ENCODE data around the gene WDR36. TPM values are rescaled to one million over a fixed set of nuclear protein-coding genes. Genes with fewer than 3 reads are reported as not detected.
"Not testable (repeated sequence)": the region's sequence is repeated elsewhere in the genome, so short reads cannot be mapped to it uniquely, and the experiment has no call there.

Gene WDR36
- total RNA-seq, 1 donor from 2014 or later: 20.8 TPM

DNA sequence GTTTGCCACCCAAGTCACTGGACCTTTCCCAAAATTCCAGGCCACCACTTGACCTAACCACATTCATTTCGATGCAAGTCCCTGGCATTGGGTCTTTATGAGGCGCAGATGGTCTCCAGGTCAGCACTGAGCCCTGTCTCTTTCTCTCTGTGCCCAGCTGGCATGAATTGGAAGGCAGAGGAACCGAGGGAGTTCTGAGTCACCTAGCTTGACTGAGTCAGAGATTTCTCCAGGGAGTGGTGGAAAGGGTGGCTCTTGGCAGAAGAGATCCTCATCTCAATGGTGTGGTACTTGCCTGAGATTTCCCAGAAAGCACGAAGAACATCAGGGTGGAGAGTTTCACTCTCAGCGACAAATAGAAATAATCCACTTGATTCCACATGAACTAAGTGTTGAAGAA, 43.8 kb downstream of the WDR36 start:
- Mint-ChIP-seq H3K4me3 (ENCODE audit: unreplicated experiment) (no peak overlapping the region), H3K27ac (ENCODE audit: unreplicated experiment) (no peak overlapping the region), H3K36me3 (ENCODE audit: unreplicated experiment) (no peaks in the 10 kb centered on the region), H3K4me1 (ENCODE audit: low read depth, unreplicated experiment) (peaks cover 12% of the 10 kb centered on the region), H3K9me3 (ENCODE audit: unreplicated experiment) (peaks cover 3% of the 10 kb centered on the region), H3K27me3 (ENCODE audit: unreplicated experiment) (peaks cover 5% of the 10 kb centered on the region)
- TF ChIP-seq, protein P1, sequence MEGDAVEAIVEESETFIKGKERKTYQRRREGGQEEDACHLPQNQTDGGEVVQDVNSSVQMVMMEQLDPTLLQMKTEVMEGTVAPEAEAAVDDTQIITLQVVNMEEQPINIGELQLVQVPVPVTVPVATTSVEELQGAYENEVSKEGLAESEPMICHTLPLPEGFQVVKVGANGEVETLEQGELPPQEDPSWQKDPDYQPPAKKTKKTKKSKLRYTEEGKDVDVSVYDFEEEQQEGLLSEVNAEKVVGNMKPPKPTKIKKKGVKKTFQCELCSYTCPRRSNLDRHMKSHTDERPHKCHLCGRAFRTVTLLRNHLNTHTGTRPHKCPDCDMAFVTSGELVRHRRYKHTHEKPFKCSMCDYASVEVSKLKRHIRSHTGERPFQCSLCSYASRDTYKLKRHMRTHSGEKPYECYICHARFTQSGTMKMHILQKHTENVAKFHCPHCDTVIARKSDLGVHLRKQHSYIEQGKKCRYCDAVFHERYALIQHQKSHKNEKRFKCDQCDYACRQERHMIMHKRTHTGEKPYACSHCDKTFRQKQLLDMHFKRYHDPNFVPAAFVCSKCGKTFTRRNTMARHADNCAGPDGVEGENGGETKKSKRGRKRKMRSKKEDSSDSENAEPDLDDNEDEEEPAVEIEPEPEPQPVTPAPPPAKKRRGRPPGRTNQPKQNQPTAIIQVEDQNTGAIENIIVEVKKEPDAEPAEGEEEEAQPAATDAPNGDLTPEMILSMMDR (IDR thresholded peaks at IDR 0.05; ENCODE audit: partially characterized antibody, unreplicated experiment): no peak
- DNase-seq: no peak

DNA sequence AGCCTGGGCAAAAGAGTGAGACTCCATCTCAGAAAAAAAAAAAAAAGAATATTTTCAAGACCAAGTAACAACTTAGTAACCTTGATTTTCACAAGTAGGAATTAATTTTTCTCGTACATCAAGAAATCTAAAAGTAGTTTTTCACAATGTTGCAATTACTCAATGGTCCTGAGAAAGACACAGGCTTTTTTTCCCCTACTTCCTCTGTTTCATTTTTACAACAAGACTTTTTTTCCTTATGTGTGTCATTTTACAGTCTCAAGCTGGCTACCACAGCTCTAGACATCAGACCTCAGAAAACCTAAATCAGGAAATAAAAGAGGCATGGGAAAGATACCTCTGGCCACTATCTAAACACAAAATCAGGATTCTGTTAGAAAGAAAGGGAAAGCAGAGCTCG, 45.9 kb downstream of the WDR36 start:
- TF ChIP-seq, protein P1 (IDR thresholded peaks at IDR 0.05; ENCODE audit: partially characterized antibody, unreplicated experiment): no peak
- H3K4me3 Mint-ChIP-seq (ENCODE audit: unreplicated experiment): no peak overlapping the region
- no peak overlapping the region for H3K27ac Mint-ChIP-seq (ENCODE audit: unreplicated experiment)
- no peak for DNase-seq
- peaks cover 4% of the 10 kb centered on the region for H3K4me1 Mint-ChIP-seq (ENCODE audit: low read depth, unreplicated experiment)
- H3K9me3 Mint-ChIP-seq (ENCODE audit: unreplicated experiment): peaks cover 3% of the 10 kb centered on the region
- H3K27me3 Mint-ChIP-seq (ENCODE audit: unreplicated experiment): peaks cover 5% of the 10 kb centered on the region
- H3K36me3 Mint-ChIP-seq (ENCODE audit: unreplicated experiment): no peaks in the 10 kb centered on the region

DNA sequence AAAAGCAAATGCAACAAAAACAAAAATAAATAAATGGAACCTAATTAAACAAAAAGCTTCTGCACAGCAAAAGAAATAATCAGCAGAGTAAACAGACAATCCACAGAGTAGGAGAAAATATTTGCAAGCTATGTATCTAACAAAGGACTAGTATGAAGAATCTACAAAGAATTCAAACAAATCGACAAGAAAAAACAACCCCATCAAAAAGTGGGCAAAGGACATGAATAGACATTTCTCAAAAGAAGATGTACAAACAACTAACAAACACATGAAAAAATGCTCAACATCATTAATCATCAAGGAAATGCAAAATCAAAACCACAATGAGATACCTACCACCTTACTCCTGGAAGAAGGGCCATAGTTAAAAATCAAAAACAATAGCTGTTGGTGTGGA, 49.3 kb downstream of the WDR36 start:
- not testable (repeated sequence) for H3K4me3 Mint-ChIP-seq (ENCODE audit: unreplicated experiment); H3K27me3 Mint-ChIP-seq (ENCODE audit: unreplicated experiment); H3K4me1 Mint-ChIP-seq (ENCODE audit: low read depth, unreplicated experiment); H3K36me3 Mint-ChIP-seq (ENCODE audit: unreplicated experiment); DNase-seq; H3K9me3 Mint-ChIP-seq (ENCODE audit: unreplicated experiment); H3K27ac Mint-ChIP-seq (ENCODE audit: unreplicated experiment)

DNA sequence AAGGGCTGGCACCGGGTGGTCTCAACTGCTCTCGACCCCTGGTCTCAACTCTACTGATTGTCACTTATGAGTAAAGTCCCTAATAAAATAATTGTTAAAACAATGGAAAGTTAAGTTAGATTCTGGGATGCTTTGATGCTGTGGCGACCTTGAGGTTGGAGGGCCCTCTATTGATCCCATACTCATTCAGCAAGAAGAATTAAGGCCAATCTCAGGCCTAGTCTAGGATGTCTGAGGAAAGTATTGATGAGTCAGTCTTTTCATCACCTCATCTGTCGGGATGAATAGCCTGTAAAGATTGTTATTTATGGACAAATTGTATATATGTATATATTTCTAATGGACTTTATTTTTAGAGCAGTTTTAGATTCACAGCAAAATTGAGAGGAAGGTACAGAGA, 50.8 kb downstream of the WDR36 start:
- Mint-ChIP-seq H3K27me3 (ENCODE audit: unreplicated experiment) (peaks cover 2% of the 10 kb centered on the region), H3K27ac (ENCODE audit: unreplicated experiment) (no peak overlapping the region), H3K4me3 (ENCODE audit: unreplicated experiment) (no peak overlapping the region), H3K9me3 (ENCODE audit: unreplicated experiment) (no peaks in the 10 kb centered on the region), H3K4me1 (ENCODE audit: low read depth, unreplicated experiment) (no peaks in the 10 kb centered on the region), H3K36me3 (ENCODE audit: unreplicated experiment) (no peaks in the 10 kb centered on the region)
- DNase-seq: no peak
- TF ChIP-seq, protein P1 (IDR thresholded peaks at IDR 0.05; ENCODE audit: partially characterized antibody, unreplicated experiment): no peak

DNA sequence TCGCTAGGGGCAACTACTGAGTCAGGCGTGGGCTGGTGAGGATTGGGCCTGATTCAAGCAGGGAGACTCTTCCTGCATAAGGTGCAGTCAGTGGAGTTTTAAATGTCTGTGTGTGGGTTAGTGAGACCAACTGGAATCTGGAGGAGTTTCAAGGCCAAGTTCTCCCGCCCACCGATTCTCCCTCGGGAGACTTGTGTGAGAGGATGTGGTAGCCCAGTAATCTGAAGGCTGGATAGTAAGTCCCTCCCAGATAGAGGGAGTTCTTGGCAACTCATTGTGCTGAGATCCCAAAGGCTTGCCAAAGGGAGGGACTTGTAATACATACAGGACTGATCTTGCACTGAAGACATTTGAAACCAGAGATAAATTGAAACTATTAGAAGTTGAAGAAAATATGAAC, 51.8 kb downstream of the WDR36 start:
- H3K27me3 Mint-ChIP-seq (ENCODE audit: unreplicated experiment): peaks cover 2% of the 10 kb centered on the region
- H3K9me3 Mint-ChIP-seq (ENCODE audit: unreplicated experiment): no peaks in the 10 kb centered on the region
- no peaks in the 10 kb centered on the region for H3K36me3 Mint-ChIP-seq (ENCODE audit: unreplicated experiment)
- TF ChIP-seq, protein P1 (IDR thresholded peaks at IDR 0.05; ENCODE audit: partially characterized antibody, unreplicated experiment): no peak
- DNase-seq: no peak
- no peaks in the 10 kb centered on the region for H3K4me1 Mint-ChIP-seq (ENCODE audit: low read depth, unreplicated experiment)
- no peak overlapping the region for H3K4me3 Mint-ChIP-seq (ENCODE audit: unreplicated experiment)
- no peak overlapping the region for H3K27ac Mint-ChIP-seq (ENCODE audit: unreplicated experiment)
